ENCODE data around the gene USP4.
"Not testable (repeated sequence)": the region's sequence is repeated elsewhere in the genome, so short reads cannot be mapped to it uniquely, and the experiment has no call there.

The USP4 gene

DNA sequence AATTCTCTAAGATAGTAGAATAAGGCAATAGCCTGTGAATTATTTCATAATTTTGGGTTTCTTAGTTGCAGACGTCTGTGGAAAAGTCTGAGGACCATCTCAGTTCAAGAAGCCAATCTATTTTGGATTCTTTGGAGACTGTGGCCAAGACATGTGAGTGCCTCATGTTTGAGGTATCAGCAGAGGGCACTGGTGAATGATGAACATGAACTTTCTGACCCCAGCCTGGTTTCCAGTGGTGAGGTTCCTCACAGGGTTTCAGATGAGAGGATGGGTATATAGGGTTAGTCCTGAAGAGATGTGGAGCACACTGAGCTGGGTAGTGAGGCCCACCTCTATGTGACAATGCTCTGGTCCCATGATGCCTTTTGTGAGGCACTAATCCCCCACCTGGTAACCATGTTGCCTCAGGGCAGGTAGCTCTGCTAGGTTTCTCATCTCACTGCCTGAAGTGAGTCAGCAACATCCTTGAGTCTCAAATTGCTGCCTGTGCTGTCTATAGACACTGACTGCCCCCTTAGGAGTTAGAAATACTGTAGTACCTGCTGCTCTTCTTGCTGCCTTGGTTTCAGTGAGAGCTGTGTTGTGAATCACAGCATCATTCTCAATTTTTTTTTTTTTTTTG lies 95.2 kb downstream of the USP4 start:
- no peak for DNase-seq (ENCODE audit: low read depth)

DNA sequence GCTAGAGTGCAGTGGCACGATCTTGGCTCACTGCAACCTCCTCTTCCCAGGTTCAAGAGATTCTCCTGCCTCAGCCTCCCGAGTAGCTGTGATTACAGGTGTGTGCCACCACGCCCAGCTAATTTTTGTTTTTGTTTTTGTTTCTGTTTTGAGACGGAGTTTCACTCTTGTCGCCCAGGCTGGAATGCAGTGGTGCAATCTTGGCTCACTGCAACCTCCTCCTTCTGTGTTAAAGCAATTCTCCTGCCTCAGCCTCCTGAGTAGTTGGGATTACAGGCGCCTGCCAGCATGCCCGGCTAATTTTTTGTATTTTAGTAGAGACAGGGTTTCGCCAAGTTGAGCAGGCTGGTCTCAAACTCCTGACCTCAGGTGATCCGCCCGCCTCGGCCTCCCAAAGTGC lies 99.8 kb downstream of the USP4 start:
- DNase-seq (ENCODE audit: low read depth): not testable (repeated sequence)

- DNase-seq (ENCODE audit: low read depth): no peak
Measured at GRCh38 chr3:49238274-49239127, 101.4 kb downstream of the USP4 start.

GRCh38 chr3:49237344-49237743 lies 102.5 kb downstream of the USP4 start:
- DNase-seq (ENCODE audit: low read depth): no peak

DNA sequence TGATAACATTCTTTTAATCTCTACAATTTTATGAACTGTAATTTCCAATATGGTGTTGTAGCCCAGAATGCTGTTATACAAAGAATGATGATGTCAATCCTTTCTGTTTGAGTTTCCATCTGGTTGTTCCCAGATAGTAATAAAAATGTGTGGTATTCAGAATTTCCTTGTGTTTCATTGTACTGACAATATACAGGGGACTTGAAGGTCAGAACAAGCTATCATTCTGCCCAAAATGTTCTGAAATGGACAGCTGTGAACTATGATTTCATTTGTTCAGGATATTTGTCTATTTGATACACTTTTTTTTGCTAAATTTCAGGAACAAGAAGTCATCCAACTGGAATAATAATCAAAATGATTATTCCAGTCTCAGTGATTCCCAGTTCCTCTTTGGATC lies 103.6 kb downstream of the USP4 start:
- no peak for DNase-seq (ENCODE audit: low read depth)

GRCh38 chr3:49228817-49229216 lies 111.0 kb downstream of the USP4 start:
- not testable (repeated sequence) for DNase-seq (ENCODE audit: low read depth)

Data from GM04504 (cell line).